ENCODE measurements around the gene CABP4.

Gene CABP4

GRCh38 chr11:67498544-67498972 lies 43.4 kb downstream of the CABP4 start:
- H2BK120ac ChIP-seq (ENCODE audit: low read depth, low read length): no peak overlapping the region
- no peak overlapping the region for H2BK12ac ChIP-seq (ENCODE audit: low read length in 2 of 2)
- H3K4me2 ChIP-seq (ENCODE audit: low read length, poor library complexity, severe bottlenecking): no peak overlapping the region
- H3K36me3 ChIP-seq (ENCODE audit: control insufficient read depth in 1 of 2, insufficient read depth in 2 of 2, low read depth in 1 of 2, low read length in 2 of 2): peaks cover 7 to 92% of the 10 kb centered on the region in 2 experiments
- peaks cover 57% of the 10 kb centered on the region for H3K79me1 ChIP-seq (replicated peaks; ENCODE audit: low read length, poor library complexity, severe bottlenecking)
- H3K14ac ChIP-seq (ENCODE audit: low read length in 2 of 2): no peak overlapping the region
- no peak overlapping the region for H2BK15ac ChIP-seq (ENCODE audit: low read depth, poor library complexity, severe bottlenecking)
- no peak overlapping the region for H4K8ac ChIP-seq (ENCODE audit: low read length)
- no peak overlapping the region for H3K9ac ChIP-seq (ENCODE audit: low read length)
- no peaks in the 10 kb centered on the region for H3K27me3 ChIP-seq (ENCODE audit: control insufficient read depth in 1 of 2, insufficient read depth in 1 of 2, low read length in 2 of 2)
- H2AK5ac ChIP-seq (ENCODE audit: low read length, severe bottlenecking): no peak overlapping the region
- no peak overlapping the region for H2BK5ac ChIP-seq (ENCODE audit: low read depth, low read length, poor library complexity, severe bottlenecking)
- H3K23ac ChIP-seq (ENCODE audit: low read length in 2 of 2): no peak overlapping the region
- WGBS: 91% methylated on average over 21 of the region's 21 CpGs
- no peak overlapping the region for H3K4ac ChIP-seq (ENCODE audit: low read depth in 1 of 2, low read length in 2 of 2)
- H4K91ac ChIP-seq (ENCODE audit: low read length): no peak overlapping the region
- H3K9me3 ChIP-seq (ENCODE audit: control insufficient read depth, low read length): no peaks in the 10 kb centered on the region
- H3K4me1 ChIP-seq (ENCODE audit: control insufficient read depth, insufficient read depth, low read depth, low read length): peaks cover 26% of the 10 kb centered on the region
- DNase-seq: no peak
- no peak overlapping the region for H3K4me3 ChIP-seq (ENCODE audit: insufficient read depth in 1 of 2, low read depth in 1 of 2, low read length in 2 of 2)
- H2AFZ ChIP-seq (ENCODE audit: low read depth, low read length): no peak overlapping the region
- no peak overlapping the region for H3K18ac ChIP-seq (ENCODE audit: low read depth in 1 of 2, low read length in 2 of 2)
- H3K27ac ChIP-seq (ENCODE audit: low read length, poor library complexity, severe bottlenecking): no peak overlapping the region

GRCh38 chr11:67499808-67500483 lies 44.8 kb downstream of the CABP4 start:
- Histone ChIP-seq H2AK5ac (ENCODE audit: low read length, severe bottlenecking) (no peak overlapping the region), H3K4me3 (ENCODE audit: insufficient read depth in 1 of 2, low read depth in 1 of 2, low read length in 2 of 2) (no peak overlapping the region), H3K36me3 (ENCODE audit: control insufficient read depth in 1 of 2, insufficient read depth in 2 of 2, low read depth in 1 of 2, low read length in 2 of 2) (peaks cover 6 to 83% of the 10 kb centered on the region in 2 experiments), H3K4ac (ENCODE audit: low read depth in 1 of 2, low read length in 2 of 2) (no peak overlapping the region), H2BK5ac (ENCODE audit: low read depth, low read length, poor library complexity, severe bottlenecking) (no peak overlapping the region), H3K4me2 (ENCODE audit: low read length, poor library complexity, severe bottlenecking) (no peak overlapping the region), H2BK15ac (ENCODE audit: low read depth, poor library complexity, severe bottlenecking) (no peak overlapping the region), H3K9ac (ENCODE audit: low read length) (no peak overlapping the region), H2BK120ac (ENCODE audit: low read depth, low read length) (no peak overlapping the region), H3K18ac (ENCODE audit: low read depth in 1 of 2, low read length in 2 of 2) (no peak overlapping the region), H3K27me3 (ENCODE audit: control insufficient read depth in 1 of 2, insufficient read depth in 1 of 2, low read length in 2 of 2) (no peaks in the 10 kb centered on the region), H2BK12ac (ENCODE audit: low read length in 2 of 2) (no peak overlapping the region), H3K14ac (ENCODE audit: low read length in 2 of 2) (no peak overlapping the region), H3K4me1 (ENCODE audit: control insufficient read depth, insufficient read depth, low read depth, low read length) (peaks cover 33% of the 10 kb centered on the region), H2AFZ (ENCODE audit: low read depth, low read length) (no peak overlapping the region), H4K91ac (ENCODE audit: low read length) (no peak overlapping the region), H3K9me3 (ENCODE audit: control insufficient read depth, low read length) (no peaks in the 10 kb centered on the region), H3K27ac (ENCODE audit: low read length, poor library complexity, severe bottlenecking) (no peak overlapping the region), H3K79me1 (replicated peaks; ENCODE audit: low read length, poor library complexity, severe bottlenecking) (peaks cover 47% of the 10 kb centered on the region), H3K23ac (ENCODE audit: low read length in 2 of 2) (no peak overlapping the region), H4K8ac (ENCODE audit: low read length) (no peak overlapping the region)
- DNase-seq: no peak
- 96% methylated on average over 24 of the region's 26 CpGs for WGBS

- Histone ChIP-seq H4K91ac (ENCODE audit: low read length) (no peak overlapping the region), H2BK120ac (ENCODE audit: low read depth, low read length) (no peak overlapping the region), H3K79me1 (replicated peaks; ENCODE audit: low read length, poor library complexity, severe bottlenecking) (peaks cover 47% of the 10 kb centered on the region), H3K27ac (ENCODE audit: low read length, poor library complexity, severe bottlenecking) (no peak overlapping the region), H2AK5ac (ENCODE audit: low read length, severe bottlenecking) (no peak overlapping the region), H3K9ac (ENCODE audit: low read length) (no peak overlapping the region), H3K4me2 (ENCODE audit: low read length, poor library complexity, severe bottlenecking) (no peak overlapping the region), H2AFZ (ENCODE audit: low read depth, low read length) (no peak overlapping the region), H2BK15ac (ENCODE audit: low read depth, poor library complexity, severe bottlenecking) (no peak overlapping the region), H3K4me1 (ENCODE audit: control insufficient read depth, insufficient read depth, low read depth, low read length) (peaks cover 33% of the 10 kb centered on the region), H3K9me3 (ENCODE audit: control insufficient read depth, low read length) (no peaks in the 10 kb centered on the region), H3K14ac (ENCODE audit: low read length in 2 of 2) (no peak overlapping the region), H3K23ac (ENCODE audit: low read length in 2 of 2) (no peak overlapping the region), H3K27me3 (ENCODE audit: control insufficient read depth in 1 of 2, insufficient read depth in 1 of 2, low read length in 2 of 2) (no peaks in the 10 kb centered on the region), H4K8ac (ENCODE audit: low read length) (no peak overlapping the region), H3K18ac (ENCODE audit: low read depth in 1 of 2, low read length in 2 of 2) (no peak overlapping the region), H2BK12ac (ENCODE audit: low read length in 2 of 2) (no peak overlapping the region), H2BK5ac (ENCODE audit: low read depth, low read length, poor library complexity, severe bottlenecking) (no peak overlapping the region), H3K4me3 (ENCODE audit: insufficient read depth in 1 of 2, low read depth in 1 of 2, low read length in 2 of 2) (no peak overlapping the region), H3K4ac (ENCODE audit: low read depth in 1 of 2, low read length in 2 of 2) (no peak overlapping the region), H3K36me3 (ENCODE audit: control insufficient read depth in 1 of 2, insufficient read depth in 2 of 2, low read depth in 1 of 2, low read length in 2 of 2) (peaks cover 6 to 77% of the 10 kb centered on the region in 2 experiments)
- DNase-seq: no peak
- 100% methylated on average over 1 of the region's 1 CpG for WGBS
Observed at GRCh38 chr11:67500484-67500821, 45.3 kb downstream of the CABP4 start.

GRCh38 chr11:67500831-67501715 lies 45.9 kb downstream of the CABP4 start:
- H2BK120ac ChIP-seq (ENCODE audit: low read depth, low read length): no peak overlapping the region
- no peak overlapping the region for H3K4me2 ChIP-seq (ENCODE audit: low read length, poor library complexity, severe bottlenecking)
- peaks cover 6 to 71% of the 10 kb centered on the region in 2 experiments for H3K36me3 ChIP-seq (ENCODE audit: control insufficient read depth in 1 of 2, insufficient read depth in 2 of 2, low read depth in 1 of 2, low read length in 2 of 2)
- H3K79me1 ChIP-seq (replicated peaks; ENCODE audit: low read length, poor library complexity, severe bottlenecking): peaks cover 42% of the 10 kb centered on the region
- H2BK5ac ChIP-seq (ENCODE audit: low read depth, low read length, poor library complexity, severe bottlenecking): no peak overlapping the region
- H4K91ac ChIP-seq (ENCODE audit: low read length): no peak overlapping the region
- no peak overlapping the region for H3K9ac ChIP-seq (ENCODE audit: low read length)
- H2AK5ac ChIP-seq (ENCODE audit: low read length, severe bottlenecking): no peak overlapping the region
- no peaks in the 10 kb centered on the region for H3K9me3 ChIP-seq (ENCODE audit: control insufficient read depth, low read length)
- H3K4ac ChIP-seq (ENCODE audit: low read depth in 1 of 2, low read length in 2 of 2): no peak overlapping the region
- no peak for DNase-seq
- H2AFZ ChIP-seq (ENCODE audit: low read depth, low read length): no peak overlapping the region
- H3K18ac ChIP-seq (ENCODE audit: low read depth in 1 of 2, low read length in 2 of 2): no peak overlapping the region
- H3K27ac ChIP-seq (ENCODE audit: low read length, poor library complexity, severe bottlenecking): no peak overlapping the region
- H3K4me1 ChIP-seq (ENCODE audit: control insufficient read depth, insufficient read depth, low read depth, low read length): peaks cover 40% of the 10 kb centered on the region
- H3K14ac ChIP-seq (ENCODE audit: low read length in 2 of 2): no peak overlapping the region
- H2BK12ac ChIP-seq (ENCODE audit: low read length in 2 of 2): no peak overlapping the region
- H4K8ac ChIP-seq (ENCODE audit: low read length): no peak overlapping the region
- no peak overlapping the region for H3K23ac ChIP-seq (ENCODE audit: low read length in 2 of 2)
- no peak overlapping the region for H2BK15ac ChIP-seq (ENCODE audit: low read depth, poor library complexity, severe bottlenecking)
- WGBS: 98% methylated on average over 6 of the region's 9 CpGs
- H3K4me3 ChIP-seq (ENCODE audit: insufficient read depth in 1 of 2, low read depth in 1 of 2, low read length in 2 of 2): no peak overlapping the region
- H3K27me3 ChIP-seq (ENCODE audit: control insufficient read depth in 1 of 2, insufficient read depth in 1 of 2, low read length in 2 of 2): no peaks in the 10 kb centered on the region

All from mesenchymal stem cell (in vitro differentiated cells and primary cell).